Measurements from ENCODE around the gene TRUB2. TPM values are rescaled to one million over a fixed set of nuclear protein-coding genes. Genes with fewer than 3 reads are reported as not detected.

TRUB2 gene
- total RNA-seq, 1 donor from 2014 or later = 33.4 TPM

DNA sequence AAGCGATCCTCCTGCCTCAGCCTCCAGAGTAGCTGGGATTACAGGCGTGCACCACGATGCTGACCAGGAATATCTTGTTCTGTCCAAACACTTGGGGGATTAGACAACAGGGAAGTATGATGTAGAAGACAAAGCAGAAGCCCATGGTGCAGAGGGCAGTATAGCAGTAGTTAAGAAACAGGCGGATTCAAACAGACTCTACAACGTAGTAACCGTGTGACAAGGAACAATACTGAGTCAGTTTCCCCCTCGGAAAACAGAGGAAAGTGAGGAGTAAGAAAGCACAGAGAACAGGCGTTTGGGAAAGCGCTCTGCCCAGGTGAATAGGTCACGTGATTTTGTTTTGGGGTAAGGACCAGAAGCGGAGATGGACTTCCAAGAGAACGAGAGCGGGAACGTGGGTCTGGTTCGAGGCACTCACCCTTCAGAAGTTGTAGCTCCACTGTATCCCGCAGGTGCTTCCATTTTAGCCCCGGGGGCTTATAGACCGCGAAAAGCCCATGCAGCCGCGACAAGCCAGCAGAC lies 306 bp downstream of the TRUB2 start:
- Mint-ChIP-seq H3K9me3 (no peaks in the 10 kb centered on the region), H3K36me3 (ENCODE audit: low read depth) (peaks cover 6% of the 10 kb centered on the region), H3K4me1 (peaks cover 26% of the 10 kb centered on the region), H3K27ac (ENCODE audit: unreplicated experiment) (peak overlapping the region; percentile 46), H3K27me3 (ENCODE audit: low read depth) (peaks cover 2% of the 10 kb centered on the region), H3K4me3 (peak overlapping the region; percentile 98)
- TF ChIP-seq, protein P1, sequence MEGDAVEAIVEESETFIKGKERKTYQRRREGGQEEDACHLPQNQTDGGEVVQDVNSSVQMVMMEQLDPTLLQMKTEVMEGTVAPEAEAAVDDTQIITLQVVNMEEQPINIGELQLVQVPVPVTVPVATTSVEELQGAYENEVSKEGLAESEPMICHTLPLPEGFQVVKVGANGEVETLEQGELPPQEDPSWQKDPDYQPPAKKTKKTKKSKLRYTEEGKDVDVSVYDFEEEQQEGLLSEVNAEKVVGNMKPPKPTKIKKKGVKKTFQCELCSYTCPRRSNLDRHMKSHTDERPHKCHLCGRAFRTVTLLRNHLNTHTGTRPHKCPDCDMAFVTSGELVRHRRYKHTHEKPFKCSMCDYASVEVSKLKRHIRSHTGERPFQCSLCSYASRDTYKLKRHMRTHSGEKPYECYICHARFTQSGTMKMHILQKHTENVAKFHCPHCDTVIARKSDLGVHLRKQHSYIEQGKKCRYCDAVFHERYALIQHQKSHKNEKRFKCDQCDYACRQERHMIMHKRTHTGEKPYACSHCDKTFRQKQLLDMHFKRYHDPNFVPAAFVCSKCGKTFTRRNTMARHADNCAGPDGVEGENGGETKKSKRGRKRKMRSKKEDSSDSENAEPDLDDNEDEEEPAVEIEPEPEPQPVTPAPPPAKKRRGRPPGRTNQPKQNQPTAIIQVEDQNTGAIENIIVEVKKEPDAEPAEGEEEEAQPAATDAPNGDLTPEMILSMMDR (conservative IDR thresholded peaks at IDR 0.05) = no peak
- DNase-seq (ENCODE audit: low read depth, low spot score) = no peak

DNA sequence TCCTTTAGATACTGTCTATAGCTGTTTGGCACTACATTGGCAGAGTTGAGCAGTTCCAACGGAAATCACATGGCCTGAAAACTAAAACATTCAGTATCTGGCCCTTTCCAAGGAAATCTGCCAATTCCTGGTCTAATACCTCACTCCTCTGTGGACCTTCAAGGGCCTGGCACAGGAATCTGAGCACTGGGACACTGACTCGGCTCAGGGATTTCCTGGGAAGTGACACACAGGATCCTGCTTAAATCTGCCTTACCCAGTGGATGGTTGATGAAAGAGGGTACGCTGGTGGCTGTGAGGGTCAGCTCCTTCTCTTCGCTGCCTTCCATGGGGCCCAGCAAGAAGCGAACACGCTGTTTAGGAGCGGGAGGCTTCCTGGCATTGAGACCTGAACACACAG lies 904 bp downstream of the TRUB2 start:
- Mint-ChIP-seq H3K9me3 (no peaks in the 10 kb centered on the region), H3K4me1 (peaks cover 31% of the 10 kb centered on the region), H3K27ac (ENCODE audit: unreplicated experiment) (no peak overlapping the region), H3K27me3 (ENCODE audit: low read depth) (peaks cover 2% of the 10 kb centered on the region), H3K36me3 (ENCODE audit: low read depth) (peaks cover 6% of the 10 kb centered on the region), H3K4me3 (peak overlapping the region; percentile 98)
- DNase-seq (ENCODE audit: low read depth, low spot score) = no peak
- TF ChIP-seq, protein P1 (conservative IDR thresholded peaks at IDR 0.05) = no peak

DNA sequence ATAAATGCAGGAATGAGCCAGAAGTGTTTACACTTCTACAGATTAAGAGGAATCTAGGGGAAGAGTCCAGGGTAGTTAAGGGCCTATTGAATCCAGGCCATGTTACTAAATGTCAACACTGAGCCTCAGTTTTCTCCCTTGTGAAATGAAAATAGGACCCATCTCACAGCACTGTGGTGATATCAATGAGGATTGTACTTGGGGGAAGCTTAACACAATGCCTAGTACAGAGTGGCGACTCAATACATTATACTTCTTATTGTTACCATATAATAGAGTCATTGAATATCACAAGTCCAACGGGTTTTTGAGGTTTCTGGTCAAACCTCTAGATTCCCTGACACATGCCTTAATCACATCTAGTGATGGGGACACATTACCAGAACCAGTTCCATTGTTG lies 4.6 kb downstream of the TRUB2 start:
- DNase-seq (ENCODE audit: low read depth, low spot score) = no peak
- peaks cover 2% of the 10 kb centered on the region for H3K27me3 Mint-ChIP-seq (ENCODE audit: low read depth)
- TF ChIP-seq, protein P1 (conservative IDR thresholded peaks at IDR 0.05) = no peak
- peaks cover 17% of the 10 kb centered on the region for H3K4me1 Mint-ChIP-seq
- no peaks in the 10 kb centered on the region for H3K9me3 Mint-ChIP-seq
- no peak overlapping the region for H3K27ac Mint-ChIP-seq (ENCODE audit: unreplicated experiment)
- H3K4me3 Mint-ChIP-seq = peak overlapping the region; percentile 65
- H3K36me3 Mint-ChIP-seq (ENCODE audit: low read depth) = peaks cover 4% of the 10 kb centered on the region

DNA sequence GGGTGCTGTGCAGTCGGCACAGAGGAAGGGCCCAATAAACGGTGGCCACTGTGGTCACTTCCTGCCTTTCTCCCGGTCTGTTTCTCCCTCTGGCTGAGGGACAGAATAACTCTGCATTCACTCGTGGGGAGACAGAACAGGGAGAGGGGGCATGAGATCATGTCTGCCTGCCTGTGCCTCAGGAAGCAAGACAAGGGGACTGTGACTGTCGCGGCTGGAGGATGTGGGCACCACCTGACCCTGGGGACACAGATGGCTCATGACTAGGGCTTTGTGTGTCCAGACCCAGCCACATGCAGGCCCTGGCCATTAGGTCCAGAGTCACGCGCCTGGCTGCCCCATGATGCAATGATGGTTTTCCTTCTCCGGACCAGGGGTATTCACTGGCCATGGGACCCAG lies 5.8 kb downstream of the TRUB2 start:
- DNase-seq (ENCODE audit: low read depth, low spot score) = no peak
- Mint-ChIP-seq H3K27ac (ENCODE audit: unreplicated experiment) (peak overlapping the region; percentile 50), H3K9me3 (no peaks in the 10 kb centered on the region), H3K4me1 (peaks cover 6% of the 10 kb centered on the region), H3K27me3 (ENCODE audit: low read depth) (no peaks in the 10 kb centered on the region), H3K36me3 (ENCODE audit: low read depth) (peaks cover 4% of the 10 kb centered on the region), H3K4me3 (peak overlapping the region; percentile 59)
- TF ChIP-seq, protein P1 (conservative IDR thresholded peaks at IDR 0.05) = no peak

DNA sequence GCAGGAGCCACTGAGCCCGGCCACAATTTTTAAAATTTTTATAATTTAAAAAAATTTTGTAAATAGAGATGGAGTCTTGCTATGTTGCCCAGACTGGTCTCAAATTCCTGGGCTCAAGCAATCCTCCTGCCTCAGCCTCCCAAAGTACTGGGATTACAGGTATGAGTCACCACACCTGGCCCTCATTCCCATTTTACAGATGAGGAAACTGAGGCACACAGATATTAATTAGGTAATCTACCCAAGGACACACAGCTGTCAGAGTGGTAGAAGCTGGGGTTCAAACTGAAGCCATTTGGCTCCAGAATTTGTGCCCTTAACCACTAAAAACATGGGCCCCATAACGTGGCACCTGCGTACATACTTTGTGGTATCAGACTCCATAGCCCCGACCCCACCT lies 7.5 kb downstream of the TRUB2 start:
- H3K27ac Mint-ChIP-seq (ENCODE audit: unreplicated experiment) = no peak overlapping the region
- no peaks in the 10 kb centered on the region for H3K9me3 Mint-ChIP-seq
- TF ChIP-seq, protein P1 (conservative IDR thresholded peaks at IDR 0.05) = no peak
- no peak overlapping the region for H3K4me3 Mint-ChIP-seq
- H3K36me3 Mint-ChIP-seq (ENCODE audit: low read depth) = peaks cover 4% of the 10 kb centered on the region
- no peaks in the 10 kb centered on the region for H3K27me3 Mint-ChIP-seq (ENCODE audit: low read depth)
- no peak for DNase-seq (ENCODE audit: low read depth, low spot score)
- peaks cover 6% of the 10 kb centered on the region for H3K4me1 Mint-ChIP-seq

Data from neural crest cell (in vitro differentiated cells).